PC-3 (cell line): ENCODE results near the gene FBXL15.

Experiments
- CTCF ChIP-seq: fragments of 300-600 bp; sonication (generic); conservative IDR thresholded peaks from 2 replicates; pipeline ENCODE4 v1.5.1; 2017; ENCODE audit warnings: antibody characterized with exemption, low read depth, mild to moderate bottlenecking, low read length
- EZH2 ChIP-seq: fragments of 300-600 bp; sonication (generic); IDR thresholded peaks from one replicate; pipeline ENCODE4 v1.6.1; 2017; ENCODE audit warnings: antibody characterized with exemption, mild to moderate bottlenecking, low read length; ENCODE audit not compliant: unreplicated experiment
- EZH2phosphoT487 ChIP-seq: fragments of 300-600 bp; sonication (generic); IDR thresholded peaks from 2 replicates; pipeline ENCODE4 v1.6.1; 2018; ENCODE audit warnings: mild to moderate bottlenecking, antibody characterized with exemption, low read length, borderline replicate concordance

GRCh38 chr10:102414749-102415148 lies 5.9 kb upstream of the FBXL15 start:
- TF ChIP-seq CTCF (no peak), EZH2 (no peak), EZH2phosphoT487 (no peak)
